H1 (cell line): Measurements from ENCODE around the gene LPCAT1. TPM values are rescaled to one million over a fixed set of nuclear protein-coding genes. Genes with fewer than 3 reads are reported as not detected.

Source experiments
- EP300 ChIP-seq, 2 experiments: IDR thresholded peaks; 1 replicate in 1 of 2; 2 replicates in 1 of 2; pipeline ENCODE4 v1.6.1; 2011 to 2012; ENCODE audit warnings: low read depth in 2 of 2, low read length in 2 of 2, mild to moderate bottlenecking in 2 of 2, borderline replicate concordance in 1 of 2, inconsistent platforms in 1 of 2, moderate library complexity in 1 of 2
- MAX ChIP-seq: IDR thresholded peaks from 2 replicates; pipeline ENCODE4 v1.6.1; 2012; ENCODE audit warnings: inconsistent platforms
- POLR2A ChIP-seq, 2 experiments: IDR thresholded peaks; 1 replicate in 1 of 2; 2 replicates in 1 of 2; pipeline ENCODE4 v1.6.1; 2011; ENCODE audit warnings: low read depth in 2 of 2, low read length in 2 of 2, mild to moderate bottlenecking in 2 of 2; ENCODE audit errors: control extremely low read depth in 1 of 2
- RBBP5 ChIP-seq: IDR thresholded peaks from 2 replicates; pipeline ENCODE4 v1.7.1; 2012; ENCODE audit warnings: low read depth, mild to moderate bottlenecking, inconsistent platforms, low read length, moderate library complexity, borderline replicate concordance
- TAF1 ChIP-seq: IDR thresholded peaks from 2 replicates; pipeline ENCODE4 v1.6.1; 2011; ENCODE audit warnings: mild to moderate bottlenecking, low read depth, low read length
- TEAD4 ChIP-seq: IDR thresholded peaks from 2 replicates; pipeline ENCODE4 v1.6.1; 2012; ENCODE audit warnings: low read depth, low read length, inconsistent platforms, mixed read lengths
- ZNF274 ChIP-seq: IDR thresholded peaks from 2 replicates; pipeline ENCODE4 v1.7.0; 2012; ENCODE audit warnings: low read length, borderline replicate concordance; ENCODE audit errors: extremely low read depth
- polyA plus RNA-seq, 7 experiments: library from polyadenylated mRNA; depleted of rRNA in 3 of 7; stranded (reverse) in 5 of 7; unstranded in 2 of 7; fragments of >200 nt in 5 of 7; fragments of 200-250 nt in 2 of 7; gene quantifications; 1 replicate in 5 of 7; 2 replicates in 1 of 7; 4 replicates in 1 of 7; pipeline versions ENCODE4 v1.2.1 to v1.2.3, GENCODE V29; 2011 to 2013; ENCODE audit warnings: missing spikeins in 2 of 7, mixed read lengths in 2 of 7
- total RNA-seq: library from RNA; stranded (reverse); fragmentation: NEBNext Ultra II Directional; extraction: Animal tissue kit (Norgen Biotek cat#: 25700); gene quantifications from 2 replicates; pipeline ENCODE4 v1.2.1, GENCODE V29; 2021
- TF ChIP-seq, protein P1 (sequence below): fragments of 300-600 bp; sonication (generic); IDR thresholded peaks from 2 replicates; pipeline ENCODE4 v1.7.1; 2012; ENCODE audit warnings: low read length, moderate library complexity, mild to moderate bottlenecking, inconsistent platforms; ENCODE audit not compliant: insufficient replicate concordance
- TF ChIP-seq, protein P2 (sequence below): IDR thresholded peaks from 2 replicates; pipeline ENCODE4 v1.6.1; 2012; ENCODE audit warnings: low read length, inconsistent platforms

Gene LPCAT1
- total and polyA plus RNA-seq, 2 of the 8 experiments (the other 6 are each of a cell fraction or from before 2014, with no cell fraction given), result 107 to 260 TPM

DNA sequence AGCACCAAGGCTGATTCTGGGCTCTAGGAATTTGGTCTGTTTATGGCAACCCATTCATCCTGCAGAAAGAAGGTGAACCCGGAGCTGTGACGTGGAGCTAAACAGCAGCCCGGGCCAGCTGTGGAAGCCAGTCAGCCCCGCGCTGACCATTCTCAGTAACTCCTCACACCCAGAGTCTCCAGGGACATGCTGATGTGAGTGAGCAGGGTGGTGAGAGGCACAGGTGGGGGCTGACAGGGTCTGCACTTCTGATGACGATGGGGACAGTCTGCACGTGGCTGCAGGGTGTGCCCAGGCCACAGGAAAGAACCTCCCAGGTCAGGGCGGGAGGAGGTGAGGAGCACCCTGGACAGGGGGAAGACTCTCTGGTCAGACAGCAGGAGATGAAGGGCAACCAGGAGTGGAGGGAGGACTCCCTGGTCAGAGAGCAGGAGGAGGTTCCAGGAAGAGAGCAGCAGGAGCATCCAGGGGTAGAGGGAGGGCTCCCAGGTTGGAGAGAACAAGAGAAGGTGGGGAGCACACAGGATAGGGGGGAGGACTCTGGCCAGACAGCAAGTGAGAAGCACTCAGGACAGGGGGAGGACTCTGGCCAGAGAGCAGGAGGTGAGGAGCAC is 52.4 kb downstream of the LPCAT1 start (continued):
- TF ChIP-seq, protein P1, sequence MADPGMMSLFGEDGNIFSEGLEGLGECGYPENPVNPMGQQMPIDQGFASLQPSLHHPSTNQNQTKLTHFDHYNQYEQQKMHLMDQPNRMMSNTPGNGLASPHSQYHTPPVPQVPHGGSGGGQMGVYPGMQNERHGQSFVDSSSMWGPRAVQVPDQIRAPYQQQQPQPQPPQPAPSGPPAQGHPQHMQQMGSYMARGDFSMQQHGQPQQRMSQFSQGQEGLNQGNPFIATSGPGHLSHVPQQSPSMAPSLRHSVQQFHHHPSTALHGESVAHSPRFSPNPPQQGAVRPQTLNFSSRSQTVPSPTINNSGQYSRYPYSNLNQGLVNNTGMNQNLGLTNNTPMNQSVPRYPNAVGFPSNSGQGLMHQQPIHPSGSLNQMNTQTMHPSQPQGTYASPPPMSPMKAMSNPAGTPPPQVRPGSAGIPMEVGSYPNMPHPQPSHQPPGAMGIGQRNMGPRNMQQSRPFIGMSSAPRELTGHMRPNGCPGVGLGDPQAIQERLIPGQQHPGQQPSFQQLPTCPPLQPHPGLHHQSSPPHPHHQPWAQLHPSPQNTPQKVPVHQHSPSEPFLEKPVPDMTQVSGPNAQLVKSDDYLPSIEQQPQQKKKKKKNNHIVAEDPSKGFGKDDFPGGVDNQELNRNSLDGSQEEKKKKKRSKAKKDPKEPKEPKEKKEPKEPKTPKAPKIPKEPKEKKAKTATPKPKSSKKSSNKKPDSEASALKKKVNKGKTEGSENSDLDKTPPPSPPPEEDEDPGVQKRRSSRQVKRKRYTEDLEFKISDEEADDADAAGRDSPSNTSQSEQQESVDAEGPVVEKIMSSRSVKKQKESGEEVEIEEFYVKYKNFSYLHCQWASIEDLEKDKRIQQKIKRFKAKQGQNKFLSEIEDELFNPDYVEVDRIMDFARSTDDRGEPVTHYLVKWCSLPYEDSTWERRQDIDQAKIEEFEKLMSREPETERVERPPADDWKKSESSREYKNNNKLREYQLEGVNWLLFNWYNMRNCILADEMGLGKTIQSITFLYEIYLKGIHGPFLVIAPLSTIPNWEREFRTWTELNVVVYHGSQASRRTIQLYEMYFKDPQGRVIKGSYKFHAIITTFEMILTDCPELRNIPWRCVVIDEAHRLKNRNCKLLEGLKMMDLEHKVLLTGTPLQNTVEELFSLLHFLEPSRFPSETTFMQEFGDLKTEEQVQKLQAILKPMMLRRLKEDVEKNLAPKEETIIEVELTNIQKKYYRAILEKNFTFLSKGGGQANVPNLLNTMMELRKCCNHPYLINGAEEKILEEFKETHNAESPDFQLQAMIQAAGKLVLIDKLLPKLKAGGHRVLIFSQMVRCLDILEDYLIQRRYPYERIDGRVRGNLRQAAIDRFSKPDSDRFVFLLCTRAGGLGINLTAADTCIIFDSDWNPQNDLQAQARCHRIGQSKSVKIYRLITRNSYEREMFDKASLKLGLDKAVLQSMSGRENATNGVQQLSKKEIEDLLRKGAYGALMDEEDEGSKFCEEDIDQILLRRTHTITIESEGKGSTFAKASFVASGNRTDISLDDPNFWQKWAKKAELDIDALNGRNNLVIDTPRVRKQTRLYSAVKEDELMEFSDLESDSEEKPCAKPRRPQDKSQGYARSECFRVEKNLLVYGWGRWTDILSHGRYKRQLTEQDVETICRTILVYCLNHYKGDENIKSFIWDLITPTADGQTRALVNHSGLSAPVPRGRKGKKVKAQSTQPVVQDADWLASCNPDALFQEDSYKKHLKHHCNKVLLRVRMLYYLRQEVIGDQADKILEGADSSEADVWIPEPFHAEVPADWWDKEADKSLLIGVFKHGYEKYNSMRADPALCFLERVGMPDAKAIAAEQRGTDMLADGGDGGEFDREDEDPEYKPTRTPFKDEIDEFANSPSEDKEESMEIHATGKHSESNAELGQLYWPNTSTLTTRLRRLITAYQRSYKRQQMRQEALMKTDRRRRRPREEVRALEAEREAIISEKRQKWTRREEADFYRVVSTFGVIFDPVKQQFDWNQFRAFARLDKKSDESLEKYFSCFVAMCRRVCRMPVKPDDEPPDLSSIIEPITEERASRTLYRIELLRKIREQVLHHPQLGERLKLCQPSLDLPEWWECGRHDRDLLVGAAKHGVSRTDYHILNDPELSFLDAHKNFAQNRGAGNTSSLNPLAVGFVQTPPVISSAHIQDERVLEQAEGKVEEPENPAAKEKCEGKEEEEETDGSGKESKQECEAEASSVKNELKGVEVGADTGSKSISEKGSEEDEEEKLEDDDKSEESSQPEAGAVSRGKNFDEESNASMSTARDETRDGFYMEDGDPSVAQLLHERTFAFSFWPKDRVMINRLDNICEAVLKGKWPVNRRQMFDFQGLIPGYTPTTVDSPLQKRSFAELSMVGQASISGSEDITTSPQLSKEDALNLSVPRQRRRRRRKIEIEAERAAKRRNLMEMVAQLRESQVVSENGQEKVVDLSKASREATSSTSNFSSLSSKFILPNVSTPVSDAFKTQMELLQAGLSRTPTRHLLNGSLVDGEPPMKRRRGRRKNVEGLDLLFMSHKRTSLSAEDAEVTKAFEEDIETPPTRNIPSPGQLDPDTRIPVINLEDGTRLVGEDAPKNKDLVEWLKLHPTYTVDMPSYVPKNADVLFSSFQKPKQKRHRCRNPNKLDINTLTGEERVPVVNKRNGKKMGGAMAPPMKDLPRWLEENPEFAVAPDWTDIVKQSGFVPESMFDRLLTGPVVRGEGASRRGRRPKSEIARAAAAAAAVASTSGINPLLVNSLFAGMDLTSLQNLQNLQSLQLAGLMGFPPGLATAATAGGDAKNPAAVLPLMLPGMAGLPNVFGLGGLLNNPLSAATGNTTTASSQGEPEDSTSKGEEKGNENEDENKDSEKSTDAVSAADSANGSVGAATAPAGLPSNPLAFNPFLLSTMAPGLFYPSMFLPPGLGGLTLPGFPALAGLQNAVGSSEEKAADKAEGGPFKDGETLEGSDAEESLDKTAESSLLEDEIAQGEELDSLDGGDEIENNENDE, result no peak
- TF ChIP-seq RBBP5, result no peak
- TF ChIP-seq, protein P2, sequence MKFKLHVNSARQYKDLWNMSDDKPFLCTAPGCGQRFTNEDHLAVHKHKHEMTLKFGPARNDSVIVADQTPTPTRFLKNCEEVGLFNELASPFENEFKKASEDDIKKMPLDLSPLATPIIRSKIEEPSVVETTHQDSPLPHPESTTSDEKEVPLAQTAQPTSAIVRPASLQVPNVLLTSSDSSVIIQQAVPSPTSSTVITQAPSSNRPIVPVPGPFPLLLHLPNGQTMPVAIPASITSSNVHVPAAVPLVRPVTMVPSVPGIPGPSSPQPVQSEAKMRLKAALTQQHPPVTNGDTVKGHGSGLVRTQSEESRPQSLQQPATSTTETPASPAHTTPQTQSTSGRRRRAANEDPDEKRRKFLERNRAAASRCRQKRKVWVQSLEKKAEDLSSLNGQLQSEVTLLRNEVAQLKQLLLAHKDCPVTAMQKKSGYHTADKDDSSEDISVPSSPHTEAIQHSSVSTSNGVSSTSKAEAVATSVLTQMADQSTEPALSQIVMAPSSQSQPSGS, result no peak
- no peak for TF ChIP-seq TEAD4
- no peak for TF ChIP-seq ZNF274
- no peak for TF ChIP-seq EP300 (IDR thresholded peaks at IDR 0.05; ENCODE audit: borderline replicate concordance in 1 of 2, low read depth in 2 of 2, low read length in 2 of 2)
- no peak for TF ChIP-seq MAX
- no peak for TF ChIP-seq TAF1
- no peak for TF ChIP-seq POLR2A (IDR thresholded peaks at IDR 0.05; ENCODE audit: control extremely low read depth in 1 of 2, low read depth in 2 of 2, low read length in 2 of 2)
